ENCODE measurements around the gene TBC1D3B.
"Not testable (repeated sequence)": the region's sequence is repeated elsewhere in the genome, so short reads cannot be mapped to it uniquely, and the experiment has no call there.

Gene TBC1D3B

DNA sequence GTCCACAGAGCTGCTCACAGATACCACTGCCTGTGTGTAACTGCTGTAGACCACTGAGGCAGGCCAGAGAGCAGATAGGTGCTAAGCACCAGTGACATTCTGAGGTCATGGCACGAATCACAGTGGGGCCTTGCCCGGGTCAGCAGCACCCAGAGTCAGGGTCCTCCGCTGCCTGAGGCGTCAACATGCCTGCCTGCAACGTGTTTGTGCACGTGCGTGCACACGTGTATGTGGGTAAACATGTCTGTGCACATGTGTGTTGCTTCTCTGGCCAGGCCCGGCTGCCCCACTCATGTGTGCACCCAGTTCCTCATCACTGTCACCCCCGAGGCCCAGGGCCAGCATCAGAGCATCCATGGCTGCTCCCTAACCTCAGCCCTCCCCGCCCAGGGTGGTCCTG lies at the start of gene TBC1D3B:
TSS of gene TBC1D3B (minus strand) at position 101 of the 400 bp plus-strand sequence. CDS start 1,586 bp downstream, outside the sequence.
- DNase-seq, ATAC-seq: not testable (repeated sequence)

DNA sequence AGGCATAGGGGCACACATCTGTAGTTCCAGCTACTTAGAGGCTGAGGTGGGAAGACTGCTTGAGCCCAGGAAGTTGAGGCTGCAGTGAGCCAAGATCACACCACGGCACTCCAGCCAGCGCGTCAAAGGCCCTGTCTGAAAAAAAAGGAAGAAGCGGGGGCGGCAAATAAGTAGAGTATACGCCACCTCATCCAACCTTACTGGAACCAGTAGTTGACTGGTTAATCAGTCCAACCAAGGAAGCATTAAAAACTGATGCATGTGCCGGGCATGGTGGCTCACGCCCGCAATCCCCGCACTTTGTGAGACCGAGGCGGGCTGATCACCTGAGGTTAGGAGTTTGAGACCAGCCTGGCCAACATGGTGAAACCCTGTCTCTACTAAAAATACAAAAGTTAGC lies 46.5 kb upstream of the TBC1D3B start:
- DNase-seq: not testable (repeated sequence)

DNA sequence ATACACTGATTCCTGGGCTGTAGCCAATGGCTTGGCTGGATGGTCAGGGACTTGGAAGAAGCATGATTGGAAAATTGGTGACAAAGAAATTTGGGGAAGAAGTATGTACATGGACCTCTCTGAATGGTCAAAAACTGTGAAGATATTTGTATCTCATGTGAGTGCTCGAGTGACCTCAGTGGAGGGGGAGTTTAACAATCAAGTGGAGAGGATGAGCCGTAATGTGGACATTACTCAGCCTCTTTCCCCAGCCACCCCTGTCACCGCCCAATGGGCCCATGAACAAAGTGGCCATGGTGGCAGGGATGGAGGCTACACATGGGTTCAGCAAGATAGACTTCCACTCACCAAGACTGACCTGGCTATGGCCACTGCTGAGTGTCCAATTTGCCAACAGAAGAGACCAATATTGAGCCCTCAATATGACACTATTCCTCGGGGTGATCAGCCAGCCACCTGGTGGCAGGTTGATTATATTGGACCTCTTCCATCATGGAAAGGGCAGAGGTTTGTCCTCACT lies 45.2 kb upstream of the TBC1D3B start:
- DNase-seq: not testable (repeated sequence)

More for the DNA sequence above, 46.5 kb upstream of the TBC1D3B start:
- not testable (repeated sequence) for ATAC-seq

DNA sequence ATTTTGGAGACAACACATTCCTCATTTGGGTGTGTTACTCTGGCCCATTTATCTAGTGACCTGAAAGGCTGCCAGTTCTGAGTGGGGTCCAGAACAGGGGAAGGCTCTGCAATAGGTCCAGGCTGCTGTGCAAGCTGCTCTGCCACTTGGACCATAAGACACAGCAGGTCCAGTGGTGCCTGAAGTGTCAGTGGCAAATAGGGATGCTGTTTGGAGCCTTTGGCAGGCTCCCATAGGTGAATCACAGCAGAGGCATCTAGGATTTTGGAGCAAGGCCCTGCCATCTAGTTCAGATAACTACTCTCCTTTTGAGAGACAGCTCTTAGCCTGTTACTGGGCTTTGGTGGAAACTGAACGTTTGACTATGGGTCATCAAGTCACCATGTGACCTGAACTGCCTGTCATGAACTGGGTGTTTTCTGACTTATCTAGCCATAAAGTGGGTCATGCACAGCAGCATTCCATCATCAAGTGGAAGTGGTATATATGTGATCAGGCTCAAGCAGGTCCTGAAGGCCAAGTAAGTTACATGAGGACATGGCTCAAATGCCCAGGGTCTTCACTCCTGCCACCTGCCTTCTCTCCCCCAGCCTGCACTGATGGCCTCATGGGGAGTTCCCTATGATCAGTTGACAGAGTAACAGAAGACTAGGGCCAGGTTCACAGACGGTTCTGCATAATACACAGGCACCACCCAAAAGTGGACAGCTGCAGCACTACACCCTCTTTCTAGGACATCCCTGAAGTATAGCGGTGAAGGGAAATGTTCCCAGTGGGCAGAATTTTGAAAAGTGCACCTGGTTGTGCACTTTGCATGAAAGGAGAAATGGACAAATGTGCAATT lies 44.5 kb upstream of the TBC1D3B start:
- not testable (repeated sequence) for ATAC-seq, DNase-seq

More for the DNA sequence above, 45.2 kb upstream of the TBC1D3B start:
- not testable (repeated sequence) for ATAC-seq

DNA sequence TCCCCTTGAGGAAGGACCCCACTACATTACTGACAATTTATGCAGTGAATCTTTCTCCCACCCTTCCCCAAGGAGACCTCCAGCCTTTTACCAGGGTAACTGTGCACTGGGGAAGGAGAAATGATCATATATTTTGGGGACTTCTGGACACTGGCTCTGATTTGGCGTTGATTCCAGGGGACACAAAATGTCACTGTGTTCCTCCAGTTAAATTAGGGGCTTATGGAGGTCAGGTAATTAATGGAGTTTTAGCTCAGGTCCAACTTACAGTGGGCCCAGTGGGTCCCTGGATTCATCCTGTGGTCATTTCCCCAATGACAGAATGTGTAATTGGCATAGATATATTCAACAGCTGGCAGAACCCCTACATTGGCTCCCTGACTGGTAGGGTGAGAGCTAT lies 43.1 kb upstream of the TBC1D3B start:
- ATAC-seq, DNase-seq: not testable (repeated sequence)

DNA sequence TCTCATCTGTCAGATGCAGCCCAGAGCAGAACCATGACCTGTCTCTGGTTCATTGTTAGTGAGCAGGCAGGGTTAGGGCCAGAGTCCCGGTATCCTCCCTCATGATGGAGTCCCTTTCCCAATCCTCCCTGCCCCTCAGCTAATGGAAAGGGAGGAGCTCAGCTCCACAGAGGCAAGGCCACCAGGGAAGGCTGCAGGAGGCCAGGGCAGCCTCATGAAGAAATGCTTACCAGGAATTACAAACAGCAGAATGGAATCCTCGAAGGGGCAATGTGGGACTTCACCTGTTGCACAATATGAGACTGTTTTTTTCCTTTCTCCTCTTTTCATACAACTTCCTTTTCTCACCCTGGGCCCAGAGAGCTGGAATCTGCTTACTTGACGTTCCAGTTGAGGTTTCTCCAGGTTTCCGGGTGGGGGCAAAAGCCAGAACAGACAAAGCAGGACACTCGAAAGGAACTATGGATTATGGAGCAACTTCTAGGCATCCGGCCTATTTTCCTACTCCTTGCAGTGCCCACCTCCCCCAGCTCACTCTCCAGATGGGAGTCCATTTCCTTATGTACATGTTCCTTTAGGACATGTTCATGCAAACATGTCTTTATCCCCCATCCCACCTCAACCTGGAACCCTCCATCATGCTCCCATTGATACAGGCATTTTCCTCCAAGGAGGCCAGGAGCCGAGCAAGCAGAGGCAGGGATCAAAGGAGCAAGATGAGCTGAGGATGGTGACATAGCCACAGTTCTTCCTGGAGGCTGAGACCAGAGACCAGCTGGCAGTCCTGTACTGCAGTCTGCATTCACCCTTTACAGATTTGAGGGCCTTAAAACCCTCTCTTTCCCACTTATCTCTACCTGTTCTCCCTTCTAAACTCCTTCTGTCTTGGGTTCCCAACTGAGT lies 39.2 kb upstream of the TBC1D3B start:
- not testable (repeated sequence) for ATAC-seq, DNase-seq

DNA sequence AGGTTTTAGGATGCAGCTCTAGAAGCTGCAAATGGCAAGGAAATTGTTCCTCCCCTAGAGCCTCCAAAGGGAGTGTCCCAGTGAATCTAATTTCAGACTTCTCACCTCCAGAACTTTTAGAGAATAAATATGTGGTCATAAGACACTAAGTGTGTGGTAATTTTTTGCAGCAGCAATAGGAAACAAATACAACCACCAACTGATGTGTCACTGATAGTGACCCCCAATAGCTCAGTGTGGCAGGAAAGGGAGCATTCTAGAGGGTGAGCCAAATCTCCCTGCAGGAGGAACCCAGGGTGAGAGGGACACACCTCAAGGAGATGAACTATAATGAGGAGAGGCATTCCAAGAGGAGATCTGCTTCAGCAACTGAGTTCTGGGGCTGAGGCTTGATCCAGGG lies 38.5 kb upstream of the TBC1D3B start:
- ATAC-seq (no peak), DNase-seq (no peak)

DNA sequence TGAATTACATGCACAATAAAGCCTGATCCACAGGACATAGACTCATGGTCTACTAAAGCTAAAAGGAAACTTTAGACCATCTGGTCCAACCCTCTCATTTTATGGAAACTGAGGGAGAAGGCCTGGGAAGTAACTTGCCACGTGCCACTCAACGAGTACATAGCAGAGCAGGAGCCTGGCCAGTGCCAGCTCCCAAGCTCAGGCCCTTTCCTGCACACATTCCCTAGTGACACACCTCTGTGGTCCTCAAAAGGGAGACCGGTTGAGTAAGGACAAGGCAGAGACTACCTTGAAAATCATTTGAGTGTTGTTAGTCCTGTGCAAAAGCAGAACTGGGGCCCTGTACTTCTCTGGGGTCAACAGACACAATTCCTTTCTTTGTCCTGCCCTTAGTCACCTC lies 37.3 kb upstream of the TBC1D3B start:
- ATAC-seq (no peak), DNase-seq (no peak)

DNA sequence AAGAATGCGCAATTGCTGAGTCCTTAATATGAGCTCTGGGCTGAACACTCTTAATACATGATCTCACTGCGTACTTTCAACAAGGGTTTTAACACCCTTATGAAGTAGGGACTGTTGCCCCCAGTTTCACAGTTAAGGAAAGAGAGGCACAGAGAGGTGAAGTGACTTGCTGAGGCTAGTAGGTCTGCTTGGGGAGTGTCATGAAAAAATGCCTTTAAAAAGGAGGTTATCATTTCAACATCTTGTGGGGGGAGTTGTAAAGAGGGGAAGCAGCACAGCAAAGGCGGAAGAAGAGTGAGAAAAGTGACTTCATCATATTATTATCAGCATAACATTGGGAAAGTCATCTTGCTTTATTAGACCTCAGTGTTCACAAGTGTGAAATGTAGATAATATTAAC lies 36.5 kb upstream of the TBC1D3B start:
- DNase-seq (no peak), ATAC-seq (no peak)

DNA sequence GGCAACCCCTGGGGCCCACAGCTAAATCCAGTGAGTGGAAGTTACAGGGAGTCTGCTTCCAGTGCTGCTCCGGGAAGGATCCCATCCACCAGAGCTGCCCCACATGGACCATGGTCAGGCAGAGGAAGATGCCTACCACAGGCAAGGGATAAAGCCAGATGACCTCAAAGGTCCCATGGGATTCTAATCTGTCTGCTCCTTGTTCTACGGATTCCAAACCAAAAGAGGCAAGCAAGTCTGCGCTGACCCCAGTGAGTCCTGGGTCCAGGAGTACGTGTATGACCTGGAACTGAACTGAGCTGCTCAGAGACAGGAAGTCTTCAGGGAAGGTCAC lies 35.8 kb upstream of the TBC1D3B start:
- no peak for ATAC-seq
- no peak for DNase-seq

DNA sequence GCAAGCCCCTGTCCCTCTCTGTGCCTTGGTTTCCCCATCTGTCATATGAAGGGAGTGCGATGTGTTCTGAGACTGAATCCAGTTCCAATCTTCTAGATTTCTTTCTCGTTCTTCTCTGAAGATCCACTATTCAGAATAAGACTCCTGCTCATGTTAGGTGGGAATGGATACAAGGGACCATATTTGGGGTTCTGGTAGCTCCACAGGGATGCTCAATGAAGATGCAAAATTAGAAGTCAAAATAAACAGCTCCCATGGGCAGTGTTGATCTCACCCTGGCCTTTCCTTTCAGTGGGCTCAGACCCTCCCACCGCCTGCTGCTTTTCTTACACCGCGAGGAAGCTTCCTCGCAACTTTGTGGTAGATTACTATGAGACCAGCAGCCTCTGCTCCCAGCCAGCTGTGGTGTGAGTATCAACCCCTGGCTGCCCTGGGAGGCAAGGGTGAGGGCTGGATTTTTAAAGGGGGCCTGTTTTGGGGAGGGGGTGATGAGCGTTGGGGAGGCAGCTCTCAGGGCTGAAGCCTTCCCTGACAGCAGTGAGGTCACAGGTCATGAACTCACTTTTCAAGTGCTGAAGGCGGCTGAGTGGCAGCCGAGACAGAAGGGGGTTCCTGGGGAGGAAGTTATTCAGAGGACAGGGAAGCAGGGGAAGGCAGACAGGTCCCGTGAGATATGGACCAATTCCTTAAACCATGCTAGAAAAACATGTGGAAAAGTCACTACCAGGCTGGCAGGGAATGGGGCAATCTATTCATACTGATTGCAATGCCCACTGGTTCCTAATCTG lies 35.2 kb upstream of the TBC1D3B start:
- not testable (repeated sequence) for ATAC-seq, DNase-seq

DNA sequence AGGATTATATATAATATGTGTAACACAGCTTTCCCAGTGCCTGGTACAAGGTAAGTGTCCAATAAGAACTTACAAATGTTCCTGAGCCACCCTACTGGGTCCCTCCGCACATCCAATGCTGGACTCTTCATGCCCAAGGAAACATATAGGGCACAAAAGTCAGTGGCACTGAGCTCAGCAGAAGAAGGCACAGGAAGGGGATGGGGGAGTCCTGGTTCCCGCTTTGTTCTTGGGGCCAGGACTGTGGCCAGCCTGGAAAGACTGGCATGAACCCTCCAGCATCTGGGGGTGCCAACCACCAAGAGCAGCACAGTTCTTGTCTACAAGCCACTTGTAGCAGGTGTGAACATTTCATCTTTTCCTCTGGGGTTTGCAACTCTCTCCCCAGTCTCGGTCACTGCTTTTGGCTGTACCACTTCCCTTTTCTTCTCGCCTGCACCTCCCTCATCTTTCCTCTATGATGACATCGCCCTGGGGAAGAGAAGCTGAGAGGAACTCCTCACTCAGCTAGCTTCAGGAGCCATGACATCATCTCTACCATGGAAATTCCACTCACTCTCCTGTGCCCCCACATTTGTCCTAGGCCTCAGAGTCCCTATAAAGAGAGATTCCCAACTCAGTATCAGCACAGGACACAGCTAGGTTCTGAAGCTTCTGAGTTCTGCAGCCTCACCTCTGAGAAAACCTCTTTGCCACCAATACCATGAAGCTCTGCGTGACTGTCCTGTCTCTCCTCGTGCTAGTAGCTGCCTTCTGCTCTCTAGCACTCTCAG lies 34.2 kb upstream of the TBC1D3B start, which contains the start of gene CCL4L2:
TSS of gene CCL4L2 (plus strand) at position 625 of the 773 bp plus-strand sequence.
- peak; percentile 70 for ATAC-seq
- not testable (repeated sequence) for DNase-seq

DNA sequence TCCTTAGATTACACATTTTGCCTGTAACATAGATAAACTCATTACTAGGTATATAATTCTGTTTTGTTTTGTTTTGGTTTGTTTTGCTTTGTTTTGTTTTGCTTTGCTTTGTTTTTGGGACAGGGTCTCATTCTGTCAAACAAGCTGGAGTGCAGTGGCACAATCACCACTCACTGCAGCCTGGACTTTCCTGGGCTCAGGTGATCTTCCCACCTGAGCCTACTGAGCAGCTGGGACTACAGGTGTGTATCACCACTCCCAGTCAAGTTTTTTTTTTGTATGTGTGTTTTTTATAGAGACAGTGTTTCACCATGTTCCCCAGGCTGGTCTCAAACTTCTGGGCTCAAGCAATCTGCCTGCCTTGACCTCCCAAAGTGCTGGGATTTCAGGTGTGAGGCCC lies 33.1 kb upstream of the TBC1D3B start:
- no peak for ATAC-seq
- no peak for DNase-seq

DNA sequence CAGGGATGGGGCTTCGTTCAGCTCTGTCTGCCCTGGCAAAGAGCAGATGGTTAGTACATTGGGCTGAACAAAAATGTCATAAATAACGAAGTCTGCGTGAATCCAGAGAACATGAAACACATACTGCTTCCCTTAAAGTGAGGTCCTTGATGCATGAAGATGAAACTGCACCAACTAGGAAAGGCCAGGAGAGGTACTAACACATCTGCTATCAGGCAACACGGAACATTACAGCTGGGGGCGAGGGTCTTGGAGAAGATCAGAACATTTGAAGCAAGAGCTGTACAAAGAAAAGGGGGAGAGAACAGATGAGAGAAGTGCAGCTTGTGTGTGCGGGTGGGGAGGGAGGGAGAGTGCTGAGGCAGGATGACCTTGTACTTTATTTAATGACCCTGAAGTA lies 30.9 kb upstream of the TBC1D3B start:
- DNase-seq: not testable (repeated sequence)

DNA sequence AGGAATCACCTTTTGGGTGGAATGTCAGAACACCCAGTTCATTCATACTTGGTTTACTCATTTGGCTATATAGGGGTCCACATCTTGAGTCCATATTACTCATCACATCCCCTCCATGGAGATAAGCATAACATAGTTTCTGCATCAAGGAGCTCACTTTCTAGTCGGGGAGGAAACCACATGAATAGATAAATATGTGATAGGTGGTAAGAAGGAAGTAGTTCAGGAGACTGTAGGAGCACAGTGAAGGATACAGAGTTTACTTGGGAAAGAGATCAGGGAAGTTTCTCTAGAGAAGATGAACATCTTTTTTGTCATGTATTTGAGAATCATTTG lies 30.0 kb upstream of the TBC1D3B start:
- ATAC-seq: peak; percentile 65
- DNase-seq: not testable (repeated sequence)

More for the DNA sequence above, 30.9 kb upstream of the TBC1D3B start:
- ATAC-seq: not testable (repeated sequence)

DNA sequence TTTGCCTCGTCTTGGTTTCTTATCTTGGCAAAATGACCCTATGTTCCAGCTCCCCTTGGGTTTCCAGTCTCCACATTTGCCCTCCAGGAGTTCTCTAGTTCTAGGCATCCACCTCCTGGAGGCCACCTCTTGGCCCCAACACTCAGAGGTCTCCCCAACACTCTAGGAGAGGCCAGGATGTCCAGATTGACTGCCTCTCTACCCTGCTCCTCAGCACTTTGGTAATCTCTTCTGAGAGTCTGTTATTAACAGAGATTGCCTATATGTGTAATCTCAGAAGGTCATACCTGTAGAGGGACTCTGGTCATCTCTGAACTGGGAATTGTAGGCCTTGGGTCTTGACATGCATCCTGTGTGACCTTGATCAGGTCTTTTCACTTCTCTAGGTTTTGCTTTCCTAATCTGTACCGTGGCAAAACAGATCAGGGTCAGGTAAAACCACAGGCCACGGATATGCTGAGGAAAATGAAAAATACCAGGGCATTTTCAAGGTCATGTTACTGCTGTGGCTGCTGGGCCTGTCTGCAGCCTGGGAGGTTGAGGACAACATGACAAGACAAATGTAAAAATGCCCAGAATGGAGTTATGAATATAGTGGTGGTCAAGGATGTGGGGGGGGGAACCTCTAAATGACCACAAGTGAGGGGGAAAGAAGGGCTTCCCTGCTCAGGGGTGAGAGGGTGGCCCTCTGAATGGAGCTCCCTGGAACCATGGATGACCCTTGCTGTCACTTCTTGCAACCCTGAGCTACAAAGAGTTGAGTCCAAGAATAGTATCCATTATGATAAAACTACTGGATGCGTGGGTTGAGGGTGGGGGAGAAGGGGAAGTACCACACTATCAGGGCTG lies 29.4 kb upstream of the TBC1D3B start:
- ATAC-seq (no peak), DNase-seq (no peak)

DNA sequence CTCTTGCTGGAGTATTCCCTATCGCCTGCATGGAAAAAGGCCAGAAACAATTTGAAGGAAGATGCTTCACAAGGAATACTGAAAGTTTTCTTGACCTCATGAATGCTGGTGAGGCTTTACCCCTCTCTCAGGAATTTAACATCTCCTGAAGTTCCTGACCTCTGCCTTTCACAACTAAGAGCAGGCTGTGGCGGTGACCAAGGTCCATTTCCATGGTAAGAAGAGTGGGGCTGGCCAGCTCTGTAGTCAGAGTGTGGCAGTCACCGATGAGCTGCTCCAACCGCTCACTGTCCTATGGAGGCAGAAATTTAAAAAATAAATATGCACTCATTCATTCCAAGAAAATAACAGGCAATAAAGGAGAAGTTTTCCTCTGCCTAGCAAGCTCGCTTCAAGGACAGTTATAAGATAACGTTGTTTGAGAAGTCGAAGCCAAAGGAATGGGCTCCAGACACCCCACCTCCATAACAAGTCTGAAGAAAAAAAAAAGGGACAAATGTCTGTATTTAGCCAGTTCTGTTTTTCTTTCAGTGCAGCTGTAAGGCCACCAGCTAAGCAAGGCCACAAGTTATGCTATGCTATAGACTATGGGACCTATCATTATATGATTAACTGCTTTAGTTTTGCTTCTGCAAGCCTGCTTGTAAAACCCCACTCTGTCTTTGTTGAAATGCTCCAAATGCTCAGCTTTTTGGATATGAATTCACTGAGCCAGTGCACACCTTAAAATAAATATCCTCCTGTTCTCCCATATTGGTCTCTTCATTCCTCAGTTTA lies 28.5 kb upstream of the TBC1D3B start:
- ATAC-seq: no peak
- DNase-seq: no peak

DNA sequence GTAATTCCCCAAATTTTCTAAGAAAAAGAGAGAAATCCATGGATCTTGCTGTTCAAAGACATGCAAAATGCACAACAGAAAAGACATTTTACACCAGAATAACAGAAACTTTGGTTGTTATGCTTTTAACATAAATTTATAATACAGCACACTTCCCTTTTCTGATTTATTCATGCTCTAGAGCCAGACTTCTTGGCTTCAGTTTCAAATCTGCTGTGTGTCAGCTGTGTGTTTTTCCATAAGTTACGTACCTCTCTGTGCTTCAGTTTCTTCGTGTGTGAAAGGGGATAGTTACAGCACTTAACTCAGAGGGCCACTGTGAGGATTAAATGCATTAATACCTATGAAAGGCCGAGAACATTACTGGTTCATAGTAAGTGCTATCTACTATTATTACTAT lies 26.9 kb upstream of the TBC1D3B start:
- DNase-seq (no peak), ATAC-seq (no peak)

DNA sequence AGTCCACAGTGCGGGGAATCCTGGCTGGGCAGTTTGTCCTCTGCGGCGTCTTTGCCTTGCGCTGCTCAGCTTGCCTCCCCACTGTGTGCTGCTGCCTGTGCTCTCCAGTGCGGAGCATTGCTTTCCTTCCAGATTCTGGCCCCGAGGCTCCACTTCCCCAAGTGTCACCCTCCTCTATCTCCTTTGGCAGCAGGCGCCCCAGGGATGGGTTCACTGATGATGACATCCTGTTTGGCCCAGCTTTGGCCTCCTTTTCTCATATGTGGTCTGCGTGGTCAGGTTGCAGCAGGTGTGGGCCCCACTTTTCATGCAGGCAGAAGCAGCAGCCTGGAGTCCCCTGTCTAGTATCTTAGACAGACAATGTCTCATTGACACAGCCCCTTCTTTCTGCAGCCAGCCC lies 25.1 kb upstream of the TBC1D3B start:
- not testable (repeated sequence) for DNase-seq, ATAC-seq
